Left renal pelvis (tissue), 4 donors: ENCODE data around the gene HLA-DQA1. TPM values are rescaled to one million over a fixed set of nuclear protein-coding genes. Genes with fewer than 3 reads are reported as not detected.

Source experiments
- polyA plus RNA-seq, 4 donors: library from polyadenylated mRNA; unstranded; fragments of 120-200 nt; gene quantifications; one replicate each; pipeline ENCODE4 v1.2.1, GENCODE V29; 2013; ENCODE audit not compliant: insufficient read length in 4 of 4

The HLA-DQA1 gene
- polyA plus RNA-seq, 4 donors: 2.2 to 4.5 (median 3.6) TPM

Other genes starting within 250 kb of the HLA-DQA1 start
- 1 to 10 TPM in 1 of 4 donors, under 1 TPM in 3; 0.18 to 1.5 (median 0.58) TPM for gene BTNL2, start 230.2 kb upstream of the HLA-DQA1 start, polyA plus RNA-seq
- 10 to 100 TPM; 47.0 to 82.4 (median 68.6) TPM for gene HLA-DRA, start 197.5 kb upstream of the HLA-DQA1 start, polyA plus RNA-seq
- gene HLA-DRB5, start 107.1 kb upstream of the HLA-DQA1 start, polyA plus RNA-seq: 10 to 100 TPM in 1 of 4 donors, 1 to 10 TPM in 3; 7.4 to 43.0 (median 8.6) TPM
- 10 to 100 TPM; 24.8 to 55.2 (median 35.3) TPM for gene HLA-DRB1, start 47.6 kb upstream of the HLA-DQA1 start, polyA plus RNA-seq
- 10 to 100 TPM in 1 of 4 donors, 1 to 10 TPM in 3; 3.1 to 11.8 (median 6.1) TPM for gene HLA-DQB1, start 29.3 kb downstream of the HLA-DQA1 start, polyA plus RNA-seq
- gene HLA-DQA2, start 104.0 kb downstream of the HLA-DQA1 start, polyA plus RNA-seq: under 1 TPM in 2 of 4 donors, not detected in 2; 0.30 to 0.31 TPM
- gene HLA-DQB2, start 126.1 kb downstream of the HLA-DQA1 start, polyA plus RNA-seq: 1 to 10 TPM in 2 of 4 donors, under 1 TPM in 1, not detected in 1; 0.87 to 1.1 (median 1.0) TPM
- under 1 TPM in 3 of 4 donors, not detected in 1; 0.14 to 0.29 (median 0.27) TPM for gene HLA-DOB, start 179.6 kb downstream of the HLA-DQA1 start, polyA plus RNA-seq
- gene TAP2, start 201.3 kb downstream of the HLA-DQA1 start, polyA plus RNA-seq: 10 to 100 TPM in 2 of 4 donors, 1 to 10 TPM in 2; 9.9 to 13.3 (median 10.6) TPM
- 10 to 100 TPM; 19.4 to 24.4 (median 22.5) TPM for gene PSMB8, start 206.6 kb downstream of the HLA-DQA1 start, polyA plus RNA-seq
- 10 to 100 TPM in 1 of 4 donors, 1 to 10 TPM in 3; 9.4 to 11.0 (median 9.7) TPM for gene TAP1, start 216.3 kb downstream of the HLA-DQA1 start, polyA plus RNA-seq
- gene PSMB9, start 216.8 kb downstream of the HLA-DQA1 start, polyA plus RNA-seq: 1 to 10 TPM; 5.7 to 6.4 (median 6.0) TPM